Lower leg skin (tissue), 4 donors: ENCODE data around the gene IRF2. TPM values are rescaled to one million over a fixed set of nuclear protein-coding genes. Genes with fewer than 3 reads are reported as not detected.

Experiments
- DNase-seq, 2 donors: peaks; one replicate each; pipeline ENCODE4 v3.0.0-alpha.2; 2019; ENCODE audit warnings: low spot score in 2 of 2
- H3K4me3 ChIP-seq: fragments of 200-600 bp; sonication (generic); 2 replicates; pipeline ENCODE4 v1.5.1; 2017; ENCODE audit warnings: mild to moderate bottlenecking, low read depth; ENCODE audit not compliant: poor library complexity, severe bottlenecking
- POLR2A ChIP-seq, 2 donors: fragments of 450-650 bp; IDR thresholded peaks; one replicate each; pipeline ENCODE4 v1.6.1; 2016 to 2017; ENCODE audit warnings: antibody characterized with exemption in 2 of 2, mild to moderate bottlenecking in 1 of 2, moderate library complexity in 1 of 2
- WGBS, 2 donors: methylation state at CpG; one replicate each; pipeline ENCODE4 v1.1.5; 2018; 5-methylcytosine and 5-hydroxymethylcytosine counted together
- intact Hi-C: fragments of 100-400 bp; cut with DNase I; formaldehyde crosslinking; loops from one replicate; pipeline ENCODE4 v1.15.0; 2023; ENCODE audit warnings: low total_unique reads
- total RNA-seq, 4 donors: library from RNA; depleted of rRNA; stranded (reverse); fragments of >200 nt; gene quantifications; one replicate each; pipeline ENCODE4 v1.1.0, GENCODE V29; 2016
- TF ChIP-seq, protein P1 (sequence below), 3 donors: fragments of 450-650 bp; IDR thresholded peaks; one replicate each; pipeline ENCODE4 v1.5.1; 2016; ENCODE audit warnings: antibody characterized with exemption in 3 of 3, mild to moderate bottlenecking in 3 of 3, moderate library complexity in 2 of 3

Gene IRF2
- total RNA-seq, 4 donors from 2014 or later = 31.6 to 44.0 (median 38.4) TPM

GRCh38 chr4:184409911-184410692 lies 64.2 kb downstream of the IRF2 start:
- intact Hi-C loops = no loop called here
- WGBS, 2 donors = 87 to 91% methylated on average over 12 of the region's 12 CpGs
- DNase-seq = no peak
- TF ChIP-seq POLR2A (IDR thresholded peaks at IDR 0.05) = no peak
- TF ChIP-seq, protein P1, sequence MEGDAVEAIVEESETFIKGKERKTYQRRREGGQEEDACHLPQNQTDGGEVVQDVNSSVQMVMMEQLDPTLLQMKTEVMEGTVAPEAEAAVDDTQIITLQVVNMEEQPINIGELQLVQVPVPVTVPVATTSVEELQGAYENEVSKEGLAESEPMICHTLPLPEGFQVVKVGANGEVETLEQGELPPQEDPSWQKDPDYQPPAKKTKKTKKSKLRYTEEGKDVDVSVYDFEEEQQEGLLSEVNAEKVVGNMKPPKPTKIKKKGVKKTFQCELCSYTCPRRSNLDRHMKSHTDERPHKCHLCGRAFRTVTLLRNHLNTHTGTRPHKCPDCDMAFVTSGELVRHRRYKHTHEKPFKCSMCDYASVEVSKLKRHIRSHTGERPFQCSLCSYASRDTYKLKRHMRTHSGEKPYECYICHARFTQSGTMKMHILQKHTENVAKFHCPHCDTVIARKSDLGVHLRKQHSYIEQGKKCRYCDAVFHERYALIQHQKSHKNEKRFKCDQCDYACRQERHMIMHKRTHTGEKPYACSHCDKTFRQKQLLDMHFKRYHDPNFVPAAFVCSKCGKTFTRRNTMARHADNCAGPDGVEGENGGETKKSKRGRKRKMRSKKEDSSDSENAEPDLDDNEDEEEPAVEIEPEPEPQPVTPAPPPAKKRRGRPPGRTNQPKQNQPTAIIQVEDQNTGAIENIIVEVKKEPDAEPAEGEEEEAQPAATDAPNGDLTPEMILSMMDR (IDR thresholded peaks at IDR 0.05) = no peak
- H3K4me3 ChIP-seq = no peak overlapping the region

DNA sequence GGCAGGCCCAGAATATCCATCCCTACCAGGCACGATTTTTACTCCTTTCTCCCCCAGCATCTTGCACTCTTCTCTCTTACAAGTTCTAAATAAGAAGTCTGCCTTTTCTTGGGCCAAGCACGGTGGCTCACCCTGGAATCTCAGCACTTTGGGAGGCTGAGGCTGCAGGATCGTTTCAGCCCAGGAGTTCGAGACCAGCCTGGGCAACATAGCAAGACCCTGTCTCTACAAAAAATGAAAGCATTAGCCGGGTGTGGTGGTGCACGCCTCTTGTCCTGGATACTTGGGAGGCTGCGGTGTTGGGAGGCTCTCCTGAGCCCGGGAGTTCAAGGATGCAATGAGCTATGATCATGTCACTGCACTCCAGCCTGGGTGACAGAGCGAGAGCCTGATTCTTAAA lies 64.8 kb downstream of the IRF2 start:
- no peak overlapping the region for H3K4me3 ChIP-seq
- WGBS, 2 donors = 91 to 97% methylated on average over 9 of the region's 9 CpGs
- TF ChIP-seq POLR2A (IDR thresholded peaks at IDR 0.05) = no peak
- TF ChIP-seq, protein P1 (IDR thresholded peaks at IDR 0.05) = no peak
- intact Hi-C loops = no loop called here
- DNase-seq = no peak

DNA sequence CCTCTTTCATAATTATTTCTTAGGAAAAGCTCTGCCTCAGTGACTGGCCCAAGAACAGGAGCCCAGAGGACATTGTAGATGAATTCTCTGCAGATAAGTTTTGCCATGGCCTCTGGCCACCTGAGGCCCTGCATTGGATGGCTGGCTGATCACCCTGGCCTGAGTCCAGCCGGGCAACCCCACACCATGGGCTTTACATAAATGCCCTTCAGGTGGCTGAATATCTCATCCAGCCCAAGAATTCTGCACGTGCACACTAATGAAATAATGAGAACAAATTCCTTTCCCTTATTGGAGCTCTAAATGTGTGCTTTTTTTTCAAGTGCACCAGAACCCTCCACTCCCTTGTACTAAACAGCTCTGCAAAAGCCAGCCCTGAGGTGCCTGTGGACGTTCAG lies 65.7 kb downstream of the IRF2 start:
- intact Hi-C loops = no loop called here
- WGBS, 2 donors = 81 to 92% methylated on average over 3 of the region's 3 CpGs

DNA sequence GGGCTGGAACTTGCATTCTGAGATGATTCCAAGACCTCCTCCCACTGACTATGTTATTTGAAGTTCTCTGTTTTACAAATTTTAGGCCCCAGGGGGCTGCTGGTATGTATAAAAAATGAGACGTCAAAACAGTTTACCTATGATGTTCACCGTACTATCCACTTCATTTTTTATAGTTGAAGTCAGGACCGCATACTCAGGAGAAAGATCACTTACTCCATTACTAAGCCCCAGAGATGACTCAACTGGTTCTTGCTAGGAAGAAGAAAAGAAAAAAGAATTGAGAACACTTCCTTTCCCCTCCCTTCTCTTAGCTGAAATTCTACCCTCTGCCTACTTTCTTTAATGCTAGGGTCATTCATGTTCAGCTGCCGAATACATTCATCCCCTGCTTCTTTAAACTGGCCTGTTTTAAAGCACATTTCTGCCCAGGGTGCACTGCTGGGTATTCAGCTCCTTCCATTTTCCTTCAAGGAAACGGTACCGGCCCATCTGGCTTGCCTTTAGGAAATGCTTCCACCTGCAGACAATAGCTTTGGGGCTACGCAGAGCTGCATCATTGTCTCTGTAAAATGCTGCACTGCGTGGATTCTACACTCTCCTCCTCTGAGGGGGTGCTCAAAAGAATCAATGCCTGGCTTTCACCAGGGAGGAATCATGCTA lies 66.2 kb downstream of the IRF2 start:
- H3K4me3 ChIP-seq = no peak overlapping the region
- no peak for TF ChIP-seq POLR2A (IDR thresholded peaks at IDR 0.05)
- TF ChIP-seq, protein P1 (IDR thresholded peaks at IDR 0.05) = no peak
- WGBS, 2 donors = 75 to 78% methylated on average over 8 of the region's 8 CpGs
- DNase-seq = no peak
- intact Hi-C loops = no loop called here

More for the DNA sequence above, 65.7 kb downstream of the IRF2 start:
- DNase-seq = no peak
- no peak overlapping the region for H3K4me3 ChIP-seq
- TF ChIP-seq, protein P1 (IDR thresholded peaks at IDR 0.05) = no peak
- no peak for TF ChIP-seq POLR2A (IDR thresholded peaks at IDR 0.05)

GRCh38 chr4:184406958-184407391 lies 67.4 kb downstream of the IRF2 start:
- TF ChIP-seq, protein P1 (IDR thresholded peaks at IDR 0.05) = no peak
- no peak for TF ChIP-seq POLR2A (IDR thresholded peaks at IDR 0.05)
- no peak overlapping the region for H3K4me3 ChIP-seq
- intact Hi-C loops = no loop called here
- 29 to 48% methylated on average over 6 of the region's 6 CpGs for WGBS, 2 donors
- no peak for DNase-seq
